Lower leg skin (tissue), 4 donors: ENCODE results near the gene RGS13. TPM values are rescaled to one million over a fixed set of nuclear protein-coding genes. Genes with fewer than 3 reads are reported as not detected.

Experiments
- DNase-seq, 2 donors: peaks; one replicate each; pipeline ENCODE4 v3.0.0-alpha.2; 2019; ENCODE audit warnings: low spot score in 2 of 2
- H3K4me3 ChIP-seq: fragments of 200-600 bp; sonication (generic); 2 replicates; pipeline ENCODE4 v1.5.1; 2017; ENCODE audit warnings: mild to moderate bottlenecking, low read depth; ENCODE audit not compliant: poor library complexity, severe bottlenecking
- CTCF ChIP-seq, 3 donors: fragments of 450-650 bp; IDR thresholded peaks; one replicate each; pipeline ENCODE4 v1.5.1; 2016; ENCODE audit warnings: antibody characterized with exemption in 3 of 3, mild to moderate bottlenecking in 3 of 3, moderate library complexity in 2 of 3
- POLR2A ChIP-seq, 2 donors: fragments of 450-650 bp; IDR thresholded peaks; one replicate each; pipeline ENCODE4 v1.6.1; 2016 to 2017; ENCODE audit warnings: antibody characterized with exemption in 2 of 2, mild to moderate bottlenecking in 1 of 2, moderate library complexity in 1 of 2
- WGBS, 2 donors: methylation state at CpG; one replicate each; pipeline ENCODE4 v1.1.5; 2018; 5-methylcytosine and 5-hydroxymethylcytosine counted together
- intact Hi-C: fragments of 100-400 bp; cut with DNase I; formaldehyde crosslinking; loops from one replicate; pipeline ENCODE4 v1.15.0; 2023; ENCODE audit warnings: low total_unique reads
- total RNA-seq, 4 donors: library from RNA; depleted of rRNA; stranded (reverse); fragments of >200 nt; gene quantifications; one replicate each; pipeline ENCODE4 v1.1.0, GENCODE V29; 2016

The RGS13 gene
- total RNA-seq, 4 donors from 2014 or later = 0.08 to 1.1 TPM; not detected in 2

- DNase-seq = no peak
- no peak for TF ChIP-seq CTCF (IDR thresholded peaks at IDR 0.05)
- no peak for TF ChIP-seq POLR2A (IDR thresholded peaks at IDR 0.05)
- no peak overlapping the region for H3K4me3 ChIP-seq
- WGBS, 2 donors = 79 to 80% methylated on average over 1 of the region's 1 CpG
- intact Hi-C loops = no loop called here
Measured at GRCh38 chr1:192691041-192691440, 55.1 kb downstream of the RGS13 start.

DNA sequence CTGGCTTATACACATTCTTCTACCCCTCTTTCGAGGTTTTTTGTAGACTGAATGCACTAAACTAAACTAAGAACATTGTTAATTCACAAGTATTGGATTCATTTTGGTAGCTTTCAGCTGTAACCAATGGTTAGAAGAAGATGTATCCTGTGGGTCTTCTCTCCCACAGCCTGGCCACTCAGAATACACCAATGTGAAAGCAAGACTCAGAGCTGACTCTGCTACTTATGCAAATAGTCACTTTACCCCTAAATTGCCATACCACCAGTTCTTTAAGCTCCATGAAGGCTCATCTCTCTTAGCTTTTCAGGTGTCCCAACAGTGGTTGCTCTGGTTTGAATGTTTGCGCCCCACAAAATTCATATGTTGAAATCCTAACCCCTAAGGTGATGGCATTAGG, 60.1 kb downstream of the RGS13 start:
- H3K4me3 ChIP-seq = no peak overlapping the region
- TF ChIP-seq POLR2A (IDR thresholded peaks at IDR 0.05) (no peak), CTCF (IDR thresholded peaks at IDR 0.05) (no peak)
- WGBS, 2 donors = 92 to 98% methylated on average over 2 of the region's 2 CpGs
- intact Hi-C loops = no loop called here
- DNase-seq = no peak

DNA sequence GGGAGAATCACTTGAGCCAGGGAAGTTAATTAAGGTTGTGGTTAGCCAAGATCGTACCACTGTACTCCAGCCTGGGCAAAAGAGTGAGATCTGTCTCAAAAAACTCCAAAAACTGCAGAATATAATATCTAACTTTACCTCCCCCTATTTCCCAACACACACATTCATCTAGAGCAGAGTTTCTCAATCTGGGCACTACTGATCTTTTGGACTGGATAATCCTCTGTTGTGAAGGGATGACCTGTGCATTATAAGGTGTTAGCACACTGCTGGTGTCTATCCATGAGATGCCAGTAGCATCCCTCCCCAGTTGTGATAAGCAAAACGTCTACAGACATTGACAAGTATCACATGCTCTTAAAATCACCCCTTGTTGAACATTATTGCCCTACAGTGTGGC, 61.8 kb downstream of the RGS13 start:
- no peak for DNase-seq
- WGBS, 2 donors = 75 to 88% methylated on average over 2 of the region's 2 CpGs
- intact Hi-C loops = no loop called here
- H3K4me3 ChIP-seq = no peak overlapping the region
- TF ChIP-seq POLR2A (IDR thresholded peaks at IDR 0.05) (no peak), CTCF (IDR thresholded peaks at IDR 0.05) (no peak)

GRCh38 chr1:192698731-192699130, 62.8 kb downstream of the RGS13 start:
- no peak overlapping the region for H3K4me3 ChIP-seq
- WGBS, 2 donors = 94 to 97% methylated on average over 11 of the region's 11 CpGs

GRCh38 chr1:192700834-192701271, 64.9 kb downstream of the RGS13 start:
- no peak overlapping the region for H3K4me3 ChIP-seq
- TF ChIP-seq POLR2A (IDR thresholded peaks at IDR 0.05) (no peak), CTCF (IDR thresholded peaks at IDR 0.05) (no peak)
- intact Hi-C loops = no loop called here
- no peak for DNase-seq

More at GRCh38 chr1:192698731-192699130, 62.8 kb downstream of the RGS13 start:
- intact Hi-C loops = no loop called here
- DNase-seq = no peak
- TF ChIP-seq CTCF (IDR thresholded peaks at IDR 0.05) = no peak
- TF ChIP-seq POLR2A (IDR thresholded peaks at IDR 0.05) = no peak

GRCh38 chr1:192702212-192702902, 66.4 kb downstream of the RGS13 start:
- no peak for DNase-seq
- no peak for TF ChIP-seq POLR2A (IDR thresholded peaks at IDR 0.05)
- no peak for TF ChIP-seq CTCF (IDR thresholded peaks at IDR 0.05)
- intact Hi-C loops = no loop called here
- 53 to 55% methylated on average over 4 of the region's 4 CpGs for WGBS, 2 donors
- H3K4me3 ChIP-seq = no peak overlapping the region
